Measurements from ENCODE around the gene ARPC5. TPM values are rescaled to one million over a fixed set of nuclear protein-coding genes. Genes with fewer than 3 reads are reported as not detected.

The ARPC5 gene
- polyA plus RNA-seq, 1 experiment = 293 TPM

DNA sequence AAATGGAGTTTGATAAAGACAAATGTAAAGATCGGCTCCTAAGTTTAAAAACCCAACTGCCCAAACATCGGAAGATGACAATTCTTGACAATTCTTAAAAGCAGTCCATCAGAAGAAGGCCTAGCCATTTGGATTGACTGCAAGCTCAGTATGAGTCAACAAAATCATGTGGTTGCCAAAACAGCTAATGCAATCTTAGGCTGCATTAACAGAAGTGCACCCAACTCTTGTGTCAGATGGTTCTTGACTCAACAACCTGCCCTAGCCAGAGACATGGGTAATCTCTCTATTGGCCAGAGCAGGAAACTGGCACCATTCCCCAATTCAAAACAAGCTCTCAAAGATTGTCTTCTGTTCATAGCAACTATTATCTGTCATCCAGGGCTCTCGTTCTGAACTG, 35.4 kb downstream of the ARPC5 start:
- DNase-seq (ENCODE audit: low read depth, low spot score) = peak; percentile 61
- Histone ChIP-seq H3K27ac (ENCODE audit: low read depth, low read length) (no peak overlapping the region), H3K27me3 (ENCODE audit: control insufficient read depth, insufficient read depth, low read length) (no peaks in the 10 kb centered on the region), H3K4me3 (ENCODE audit: low read depth, low read length) (no peak overlapping the region), H3K9me3 (ENCODE audit: control insufficient read depth, insufficient read depth, low read length) (no peaks in the 10 kb centered on the region)
- ChIA-PET CTCF (interaction anchor here (1.8 kb wide), 1 partner anchor 10 kb away, joined by 9 read pairs; no protein-coding TSS in a partner anchor), POLR2A (no interaction called here)
- TF ChIP-seq, protein P1, sequence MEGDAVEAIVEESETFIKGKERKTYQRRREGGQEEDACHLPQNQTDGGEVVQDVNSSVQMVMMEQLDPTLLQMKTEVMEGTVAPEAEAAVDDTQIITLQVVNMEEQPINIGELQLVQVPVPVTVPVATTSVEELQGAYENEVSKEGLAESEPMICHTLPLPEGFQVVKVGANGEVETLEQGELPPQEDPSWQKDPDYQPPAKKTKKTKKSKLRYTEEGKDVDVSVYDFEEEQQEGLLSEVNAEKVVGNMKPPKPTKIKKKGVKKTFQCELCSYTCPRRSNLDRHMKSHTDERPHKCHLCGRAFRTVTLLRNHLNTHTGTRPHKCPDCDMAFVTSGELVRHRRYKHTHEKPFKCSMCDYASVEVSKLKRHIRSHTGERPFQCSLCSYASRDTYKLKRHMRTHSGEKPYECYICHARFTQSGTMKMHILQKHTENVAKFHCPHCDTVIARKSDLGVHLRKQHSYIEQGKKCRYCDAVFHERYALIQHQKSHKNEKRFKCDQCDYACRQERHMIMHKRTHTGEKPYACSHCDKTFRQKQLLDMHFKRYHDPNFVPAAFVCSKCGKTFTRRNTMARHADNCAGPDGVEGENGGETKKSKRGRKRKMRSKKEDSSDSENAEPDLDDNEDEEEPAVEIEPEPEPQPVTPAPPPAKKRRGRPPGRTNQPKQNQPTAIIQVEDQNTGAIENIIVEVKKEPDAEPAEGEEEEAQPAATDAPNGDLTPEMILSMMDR (IDR thresholded peaks at IDR 0.05; ENCODE audit: low read depth, low read length) = no peak

DNA sequence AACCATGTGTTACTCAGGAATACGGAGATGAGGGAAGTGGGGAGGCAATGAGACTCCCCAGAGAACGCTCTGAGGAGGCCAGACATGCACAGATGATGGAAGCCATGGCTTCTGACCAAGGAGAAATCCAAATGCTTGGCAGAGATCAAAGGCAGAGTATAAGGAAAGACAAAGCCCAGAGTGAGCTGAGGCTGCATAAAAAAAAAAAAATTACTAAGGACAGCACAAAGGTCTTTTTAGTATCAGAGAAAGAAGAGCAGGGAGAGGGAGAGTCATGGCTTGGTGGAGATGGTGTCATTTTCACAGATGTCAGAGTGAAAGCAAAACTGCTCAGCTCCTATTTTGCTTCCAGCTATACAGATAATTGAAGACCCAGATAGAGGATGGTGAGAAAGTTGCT, 37.2 kb downstream of the ARPC5 start:
- ChIA-PET CTCF (interaction anchor here (0.8 to 2.4 kb wide), 4 partner anchors 11 to 364 kb away, joined by 3 to 10 read pairs (median 4); no protein-coding TSS in a partner anchor), POLR2A (no interaction called here)
- no peak overlapping the region for H3K4me3 ChIP-seq (ENCODE audit: low read depth, low read length)
- no peak overlapping the region for H3K27ac ChIP-seq (ENCODE audit: low read depth, low read length)
- TF ChIP-seq, protein P1 (IDR thresholded peaks at IDR 0.05; ENCODE audit: low read depth, low read length) = no peak
- DNase-seq (ENCODE audit: low read depth, low spot score) = no peak
- H3K27me3 ChIP-seq (ENCODE audit: control insufficient read depth, insufficient read depth, low read length) = no peaks in the 10 kb centered on the region
- no peaks in the 10 kb centered on the region for H3K9me3 ChIP-seq (ENCODE audit: control insufficient read depth, insufficient read depth, low read length)

DNA sequence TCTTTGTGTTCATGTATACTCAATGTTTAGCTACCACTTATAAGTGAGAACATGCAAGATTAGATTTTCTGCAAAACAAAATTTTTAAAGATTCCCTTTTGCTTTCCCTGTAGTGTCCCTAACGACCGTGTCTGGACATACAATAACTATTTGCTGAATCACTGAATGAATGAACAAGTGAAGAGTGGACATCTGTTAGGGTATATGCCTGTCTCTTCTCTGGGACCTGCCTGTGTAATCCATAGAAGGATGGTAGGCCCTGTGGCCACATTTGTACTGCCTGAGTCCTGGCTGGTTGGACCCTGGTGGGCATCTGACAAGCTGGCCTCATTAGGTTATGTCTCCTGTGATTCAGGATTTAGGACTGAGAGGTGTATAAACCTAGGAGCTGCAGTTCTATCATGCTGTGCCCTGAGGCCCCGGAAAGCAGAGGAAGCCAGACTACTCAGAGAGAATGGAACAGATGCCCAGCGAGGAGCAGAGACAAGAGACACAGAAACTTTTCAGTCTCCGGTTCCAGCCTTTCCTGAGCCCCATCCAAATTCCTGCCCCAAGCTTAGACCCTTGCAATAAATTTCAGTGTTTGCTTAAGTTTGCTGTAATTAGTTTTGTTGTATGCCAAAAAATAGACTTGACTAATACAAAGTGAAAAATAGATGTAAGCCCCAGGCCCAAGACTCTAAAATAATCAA, 37.8 kb downstream of the ARPC5 start:
- Histone ChIP-seq H3K27ac (ENCODE audit: low read depth, low read length) (no peak overlapping the region), H3K27me3 (ENCODE audit: control insufficient read depth, insufficient read depth, low read length) (no peaks in the 10 kb centered on the region), H3K4me3 (ENCODE audit: low read depth, low read length) (no peak overlapping the region), H3K9me3 (ENCODE audit: control insufficient read depth, insufficient read depth, low read length) (no peaks in the 10 kb centered on the region)
- no peak for DNase-seq (ENCODE audit: low read depth, low spot score)
- ChIA-PET CTCF (interaction anchor here (0.8 to 2.4 kb wide), 2 partner anchors 12 to 58 kb away, joined by 3 to 10 read pairs; no protein-coding TSS in a partner anchor), POLR2A (no interaction called here)
- TF ChIP-seq, protein P1 (IDR thresholded peaks at IDR 0.05; ENCODE audit: low read depth, low read length) = no peak

DNA sequence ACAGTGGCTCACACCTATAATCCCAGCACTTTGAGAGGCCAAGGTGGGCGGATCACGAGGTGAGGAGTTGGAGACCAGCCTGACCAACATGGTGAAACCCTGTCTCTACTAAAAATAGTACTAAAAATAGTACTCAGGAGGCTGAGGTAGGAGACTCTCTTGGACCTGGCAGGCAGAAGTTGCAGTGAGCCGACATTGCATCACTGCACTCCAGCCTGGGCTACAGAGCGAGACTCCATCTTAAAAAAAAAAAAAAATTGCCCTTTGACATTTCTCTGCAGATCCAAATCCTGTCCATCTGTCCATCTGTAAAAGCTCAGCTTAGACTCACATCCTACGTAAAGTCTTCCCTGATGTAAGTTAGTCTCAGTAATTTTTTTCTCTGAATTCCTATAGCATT, 39.1 kb downstream of the ARPC5 start:
- Histone ChIP-seq H3K27ac (ENCODE audit: low read depth, low read length) (no peak overlapping the region), H3K4me3 (ENCODE audit: low read depth, low read length) (no peak overlapping the region), H3K9me3 (ENCODE audit: control insufficient read depth, insufficient read depth, low read length) (no peaks in the 10 kb centered on the region), H3K27me3 (ENCODE audit: control insufficient read depth, insufficient read depth, low read length) (no peaks in the 10 kb centered on the region)
- TF ChIP-seq, protein P1 (IDR thresholded peaks at IDR 0.05; ENCODE audit: low read depth, low read length) = no peak
- CTCF ChIA-PET = no interaction called here
- no peak for DNase-seq (ENCODE audit: low read depth, low spot score)
- POLR2A ChIA-PET = no interaction called here

DNA sequence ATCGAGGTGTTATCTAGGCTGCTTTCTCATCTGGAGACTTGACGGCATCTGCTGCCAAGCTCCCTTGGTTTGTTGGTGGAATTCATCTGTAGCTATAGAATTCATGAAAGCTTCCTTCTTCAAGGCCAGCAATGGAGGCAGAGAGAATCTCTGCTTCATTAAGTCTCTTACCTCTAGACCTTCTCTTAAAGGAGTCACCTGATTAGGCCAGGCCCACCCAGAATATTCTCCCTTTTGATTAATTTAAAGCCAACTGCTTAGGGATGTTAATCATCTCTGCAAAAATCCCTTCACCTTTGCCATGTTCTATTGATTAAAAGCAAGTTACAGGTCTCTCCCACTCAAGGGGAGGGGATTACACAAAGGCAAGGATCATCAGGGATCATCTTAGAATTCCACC, 40.0 kb downstream of the ARPC5 start:
- ChIA-PET CTCF (no interaction called here), POLR2A (no interaction called here)
- DNase-seq (ENCODE audit: low read depth, low spot score) = no peak
- Histone ChIP-seq H3K27ac (ENCODE audit: low read depth, low read length) (no peak overlapping the region), H3K27me3 (ENCODE audit: control insufficient read depth, insufficient read depth, low read length) (no peaks in the 10 kb centered on the region), H3K9me3 (ENCODE audit: control insufficient read depth, insufficient read depth, low read length) (no peaks in the 10 kb centered on the region), H3K4me3 (ENCODE audit: low read depth, low read length) (no peak overlapping the region)
- TF ChIP-seq, protein P1 (IDR thresholded peaks at IDR 0.05; ENCODE audit: low read depth, low read length) = no peak
